ENCODE measurements around the gene RETREG1. TPM values are rescaled to one million over a fixed set of nuclear protein-coding genes. Genes with fewer than 3 reads are reported as not detected.

RETREG1 gene
- total and polyA plus RNA-seq, 2 of the 13 experiments (the other 11 are each of a cell fraction or from before 2014, with no cell fraction given), result 0.07 TPM; not detected in 1

GRCh38 chr5:16450163-16450562 is 166.6 kb downstream of the RETREG1 start:
- intact Hi-C loops (cut with micrococcal nuclease; ENCODE audit: unreplicated experiment), result no loop called here
- BruUV-seq (replicated peaks), result TSS peak; percentile 5

More at GRCh38 chr5:16450163-16450562, 166.6 kb downstream of the RETREG1 start:
- Histone ChIP-seq H2AFZ (ENCODE audit: low read length) (no peak overlapping the region), H3K79me2 (ENCODE audit: insufficient read depth, low read length) (peaks cover 7% of the 10 kb centered on the region), H3K4me2 (ENCODE audit: low read depth, low read length) (no peak overlapping the region), H3K4me3 (replicated peaks in 1 of 3; ENCODE audit: insufficient read depth in 1 of 3, low read depth in 2 of 3, low read length in 3 of 3) (no peak overlapping the region), H3K9ac (ENCODE audit: insufficient read depth, low read depth, low read length) (no peak overlapping the region), H3K27me3 (ENCODE audit: control insufficient read depth in 1 of 2, insufficient read depth in 2 of 2, low read length in 2 of 2) (no peaks in the 10 kb centered on the region), H3K27ac (ENCODE audit: extremely low read length, insufficient read depth, low read length) (no peak overlapping the region), H4K20me1 (ENCODE audit: insufficient read depth, low read length) (no peaks in the 10 kb centered on the region), H3K9me3 (ENCODE audit: low read length) (no peaks in the 10 kb centered on the region), H3K4me1 (ENCODE audit: insufficient read depth, low read length) (no peaks in the 10 kb centered on the region), H3K36me3 (replicated peaks in 1 of 2; ENCODE audit: control insufficient read depth in 1 of 2, insufficient read depth in 2 of 2, low read length in 2 of 2) (peaks cover 14 to 58% of the 10 kb centered on the region in 2 experiments)
- ChIA-PET CTCF (ENCODE audit: low intra/inter-chr PET ratio, low total read pairs) (no interaction called here), POLR2A (no interaction called here)
- in situ Hi-C loops (cut with HindIII; ENCODE audit: extremely low pct_ligation_motif_present, low pct_unique_long_range_greater_than_20kb), result no loop called here
- ATAC-seq (no peak), DNase-seq (ENCODE audit: low spot score) (no peak), FAIRE-seq (no peak)
- 80% methylated on average over 2 of the region's 2 CpGs for WGBS (ENCODE audit: low lambda C conversion rate)
- no peak for TF ChIP-seq NCOA1 (CRISPR knock-in tag; IDR thresholded peaks at IDR 0.05)
- TF ChIP-seq NFIB (CRISPR knock-in tag; IDR thresholded peaks at IDR 0.05; ENCODE audit: borderline replicate concordance), result no peak
- TF ChIP-seq ZSCAN29 (CRISPR knock-in tag; conservative IDR thresholded peaks at IDR 0.05), result no peak
- no peak for TF ChIP-seq MIXL1 (CRISPR knock-in tag; IDR thresholded peaks at IDR 0.05)
- TF ChIP-seq ATF3 (CRISPR knock-in tag; IDR thresholded peaks at IDR 0.05), result no peak
- TF ChIP-seq ZNF546 (CRISPR knock-in tag; conservative IDR thresholded peaks at IDR 0.05), result no peak
- no peak for TF ChIP-seq MED13 (CRISPR knock-in tag; IDR thresholded peaks at IDR 0.05)
- TF ChIP-seq NKX3-1 (CRISPR knock-in tag; IDR thresholded peaks at IDR 0.05), result no peak
- TF ChIP-seq ZNF431 (CRISPR knock-in tag; IDR thresholded peaks at IDR 0.05; ENCODE audit: borderline replicate concordance, low read depth), result no peak
- TF ChIP-seq ZNF558 (CRISPR knock-in tag; IDR thresholded peaks at IDR 0.05; ENCODE audit: borderline replicate concordance), result no peak
- no peak for TF ChIP-seq ZNF543 (CRISPR knock-in tag; IDR thresholded peaks at IDR 0.05)
- no peak for TF ChIP-seq ZGPAT (CRISPR knock-in tag; IDR thresholded peaks at IDR 0.05)
- no peak for TF ChIP-seq RXRA (CRISPR knock-in tag; IDR thresholded peaks at IDR 0.05)

Data from HepG2 (cell line).